IMR-90 (cell line): Measurements from ENCODE around the gene VEGFA. TPM values are rescaled to one million over a fixed set of nuclear protein-coding genes. Genes with fewer than 3 reads are reported as not detected.

Experiments
- ATAC-seq: fragments of 200-7000 bp; cut with Tn5 transposase; 2 replicates; pipeline ENCODE4 v1.9.1; 2020; ENCODE audit warnings: low read depth, mild to moderate bottlenecking, moderate library complexity
- BruUV-seq: library from RNA; stranded (reverse); fragments of 400-500 nt; replicated peaks from 2 replicates; lab custom pipeline; 2021; lab: Mats Ljungman, UMichigan
- CTCF ChIA-PET: fragments of 300-600 bp; formaldehyde crosslinking; extraction: SDS; loops from one replicate; lab custom pipeline; 2021; ENCODE audit warnings: antibody characterized with exemption; lab: Yijun Ruan, JAX
- POLR2A ChIA-PET: fragments of 300-600 bp; sonication (Branson Sonifier 250); formaldehyde crosslinking; loops from one replicate; lab custom pipeline; 2022; ENCODE audit warnings: antibody characterized with exemption; ENCODE audit not compliant: unreplicated experiment; lab: Charles Lee
- DNase-seq: peaks from one replicate; pipeline ENCODE4 v3.0.0; 2013
- H2AFZ ChIP-seq: replicated peaks from 2 replicates; pipeline ENCODE3; 2013; ENCODE audit warnings: low read length, mild to moderate bottlenecking; ENCODE audit not compliant: poor library complexity
- H2AK5ac ChIP-seq: 2 replicates; pipeline ENCODE4 v1.6.1; 2013; ENCODE audit warnings: low read depth, low read length, inconsistent platforms
- H2AK9ac ChIP-seq: replicated peaks from 2 replicates; pipeline ENCODE3; 2013; ENCODE audit warnings: mild to moderate bottlenecking, low read depth, low read length, moderate library complexity; ENCODE audit not compliant: poor library complexity
- H2BK120ac ChIP-seq: 2 replicates; pipeline ENCODE4 v1.6.1; 2013; ENCODE audit warnings: low read depth, low read length, inconsistent platforms
- H2BK15ac ChIP-seq: 3 replicates; pipeline ENCODE4 v1.6.1; 2013; ENCODE audit warnings: low read depth, low read length, inconsistent platforms
- H2BK20ac ChIP-seq: 2 replicates; pipeline ENCODE4 v1.6.1; 2013; ENCODE audit warnings: low read depth, mild to moderate bottlenecking, inconsistent platforms, low read length, moderate library complexity
- H2BK5ac ChIP-seq: 2 replicates; pipeline ENCODE4 v1.6.1; 2013; ENCODE audit warnings: mild to moderate bottlenecking, low read depth, low read length, inconsistent platforms; ENCODE audit not compliant: poor library complexity, severe bottlenecking
- H3K14ac ChIP-seq: replicated peaks from 2 replicates; pipeline ENCODE4 v1.6.1; 2013; ENCODE audit warnings: low read depth, low read length, inconsistent platforms
- H3K18ac ChIP-seq: 2 replicates; pipeline ENCODE4 v1.6.1; 2013; ENCODE audit warnings: low read depth, low read length, control low read depth
- H3K23ac ChIP-seq: 2 replicates; pipeline ENCODE4 v1.6.1; 2013; ENCODE audit warnings: low read depth, low read length, inconsistent platforms
- H3K27ac ChIP-seq: 2 replicates; pipeline ENCODE4 v1.5.1; 2013; ENCODE audit warnings: mild to moderate bottlenecking, control low read depth, low read length; ENCODE audit not compliant: insufficient read depth
- H3K27me3 ChIP-seq: 2 replicates; pipeline ENCODE4 v1.6.1; 2013; ENCODE audit warnings: low read length; ENCODE audit not compliant: control insufficient read depth, insufficient read depth
- H3K36me3 ChIP-seq: 2 replicates; pipeline ENCODE4 v1.6.1; 2013; ENCODE audit warnings: low read length, mixed read lengths; ENCODE audit not compliant: control insufficient read depth, insufficient read depth
- H3K4ac ChIP-seq: 2 replicates; pipeline ENCODE4 v1.6.1; 2013; ENCODE audit warnings: low read depth, low read length, inconsistent platforms
- H3K4me1 ChIP-seq: 2 replicates; pipeline ENCODE4 v1.6.1; 2013; ENCODE audit warnings: low read length, mixed read lengths; ENCODE audit not compliant: control insufficient read depth, insufficient read depth
- H3K4me2 ChIP-seq: 2 replicates; pipeline ENCODE4 v1.6.1; 2013; ENCODE audit warnings: low read depth, mild to moderate bottlenecking, control low read depth, low read length, moderate library complexity
- H3K4me3 ChIP-seq: 2 replicates; pipeline ENCODE4 v1.5.1; 2013; ENCODE audit warnings: low read depth, mild to moderate bottlenecking, control low read depth, low read length, moderate library complexity; ENCODE audit not compliant: insufficient read depth
- H3K56ac ChIP-seq: 2 replicates; pipeline ENCODE4 v1.6.1; 2013; ENCODE audit warnings: low read length, inconsistent platforms; ENCODE audit not compliant: insufficient read depth; ENCODE audit errors: extremely low read depth
- H3K79me1 ChIP-seq, 2 experiments: 2 replicates each; pipeline ENCODE4 v1.6.1; 2013; ENCODE audit warnings: low read length in 2 of 2, inconsistent platforms in 1 of 2, low read depth in 1 of 2
- H3K9ac ChIP-seq: 2 replicates; pipeline ENCODE4 v1.6.1; 2013; ENCODE audit warnings: low read depth, low read length, control low read depth
- H3K9me1 ChIP-seq: 2 replicates; pipeline ENCODE4 v1.6.1; 2013; ENCODE audit warnings: low read length, inconsistent platforms; ENCODE audit not compliant: insufficient read depth
- H3K9me3 ChIP-seq: 2 replicates; pipeline ENCODE4 v1.6.1; 2013; ENCODE audit warnings: low read length; ENCODE audit not compliant: control insufficient read depth, insufficient read depth
- H4K20me1 ChIP-seq: 2 replicates; pipeline ENCODE4 v1.6.1; 2013; ENCODE audit warnings: low read length, inconsistent platforms; ENCODE audit not compliant: insufficient read depth
- H4K5ac ChIP-seq: 2 replicates; pipeline ENCODE4 v1.6.1; 2013; ENCODE audit warnings: mild to moderate bottlenecking, low read depth, low read length, control low read depth
- H4K8ac ChIP-seq, 2 experiments: 2 replicates each; pipeline ENCODE4 v1.6.1; 2013; ENCODE audit warnings: low read depth in 2 of 2, low read length in 2 of 2, control low read depth in 1 of 2, inconsistent platforms in 1 of 2
- H4K91ac ChIP-seq: 2 replicates; pipeline ENCODE4 v1.6.1; 2013; ENCODE audit warnings: low read depth, low read length, inconsistent platforms; ENCODE audit not compliant: insufficient read depth
- BHLHE40 ChIP-seq: fragments of 150-350 bp; IDR thresholded peaks from 2 replicates; pipeline ENCODE4 v1.6.1; 2016; ENCODE audit warnings: mild to moderate bottlenecking, low read depth, low read length
- CEBPB ChIP-seq: IDR thresholded peaks from 2 replicates; pipeline ENCODE4 v1.6.1; 2012; ENCODE audit warnings: low read depth, low read length, improper control_type of control experiment
- CHD1 ChIP-seq: IDR thresholded peaks from 2 replicates; pipeline ENCODE4 v1.6.1; 2012; ENCODE audit warnings: low read depth, low read length, improper control_type of control experiment
- FOS ChIP-seq: fragments of 150-350 bp; IDR thresholded peaks from 2 replicates; pipeline ENCODE4 v1.6.1; 2016; ENCODE audit warnings: low read depth, low read length
- MAFK ChIP-seq: IDR thresholded peaks from 2 replicates; pipeline ENCODE4 v1.6.1; 2012; ENCODE audit warnings: low read depth, low read length, improper control_type of control experiment
- MAZ ChIP-seq: IDR thresholded peaks from 2 replicates; pipeline ENCODE4 v1.6.1; 2012; ENCODE audit warnings: low read depth, mild to moderate bottlenecking, low read length, improper control_type of control experiment, moderate library complexity, borderline replicate concordance
- MXI1 ChIP-seq: IDR thresholded peaks from 2 replicates; pipeline ENCODE4 v1.6.1; 2012; ENCODE audit warnings: low read depth, mild to moderate bottlenecking, low read length, moderate library complexity, borderline replicate concordance
- NFE2L2 ChIP-seq: fragments of 150-350 bp; IDR thresholded peaks from 2 replicates; pipeline ENCODE4 v1.6.1; 2016; ENCODE audit warnings: low read depth, mild to moderate bottlenecking, low read length
- POLR2A ChIP-seq: IDR thresholded peaks from 2 replicates; pipeline ENCODE4 v1.6.1; 2012; ENCODE audit warnings: mild to moderate bottlenecking, low read depth, low read length
- RAD21 ChIP-seq: IDR thresholded peaks from 2 replicates; pipeline ENCODE4 v1.6.1; 2012; ENCODE audit warnings: low read length, improper control_type of control experiment
- RCOR1 ChIP-seq: IDR thresholded peaks from 2 replicates; pipeline ENCODE4 v1.6.1; 2012; ENCODE audit warnings: mild to moderate bottlenecking, low read length, improper control_type of control experiment; ENCODE audit not compliant: insufficient replicate concordance
- RFX5 ChIP-seq: IDR thresholded peaks from 2 replicates; pipeline ENCODE4 v1.8.0; 2012; ENCODE audit warnings: low read depth, mild to moderate bottlenecking, low read length, moderate library complexity
- SMC3 ChIP-seq: fragments of 150-350 bp; IDR thresholded peaks from 2 replicates; pipeline ENCODE4 v1.6.1; 2016; ENCODE audit warnings: low read depth, mild to moderate bottlenecking, antibody characterized with exemption, low read length, moderate library complexity
- USF2 ChIP-seq: fragments of 150-350 bp; IDR thresholded peaks from 2 replicates; pipeline ENCODE4 v1.6.1; 2017; ENCODE audit warnings: mild to moderate bottlenecking, antibody characterized with exemption, low read length, low read depth
- WGBS, 2 experiments: methylation state at CpG; one replicate each; pipeline versions ENCODE4 v1.1.5 to v1.1.7; 2013; ENCODE audit warnings: missing lambda C conversion rate in 2 of 2; ENCODE audit not compliant: insufficient read length in 1 of 2; ENCODE audit errors: extremely low coverage in 2 of 2; 5-methylcytosine and 5-hydroxymethylcytosine counted together
- dilution Hi-C: fragments of 300-500 bp; cut with HindIII; formaldehyde crosslinking; loops from one replicate; pipeline ENCODE4 v1.14.3; 2018; ENCODE audit warnings: low sequenced_read_pairs; ENCODE audit not compliant: unreplicated experiment
- in situ Hi-C: fragments of 300-500 bp; cut with MboI; formaldehyde crosslinking; loops from 3 replicates; pipeline ENCODE4 v1.14.3; 2019; ENCODE audit warnings: low sequenced_read_pairs, inconsistent platforms, mixed read lengths
- intact Hi-C: fragments of 100-400 bp; cut with micrococcal nuclease; formaldehyde crosslinking; loops from 2 replicates; pipeline ENCODE4 v1.10.0; 2022
- polyA plus RNA-seq, 3 experiments: library from polyadenylated mRNA; depleted of rRNA; stranded (reverse); fragments of >200 nt; gene quantifications; 2 replicates each; pipeline ENCODE4 v1.2.3, GENCODE V29; 2012; ENCODE audit warnings: low replicate concordance in 1 of 3
- total RNA-seq: library from RNA; depleted of rRNA; stranded (reverse); fragments of >200 nt; gene quantifications from 2 replicates; pipeline ENCODE4 v1.2.3, GENCODE V29; 2012
- TF ChIP-seq, protein P1 (sequence below): conservative IDR thresholded peaks from 2 replicates; pipeline ENCODE4 v1.5.1; 2012; ENCODE audit warnings: mild to moderate bottlenecking, low read depth, low read length, improper control_type of control experiment
- TF ChIP-seq, protein P2 (sequence below): fragments of 150-350 bp; IDR thresholded peaks from 2 replicates; pipeline ENCODE4 v1.6.1; 2016; ENCODE audit warnings: low read depth, mild to moderate bottlenecking, low read length, moderate library complexity, borderline replicate concordance

VEGFA gene
- total and polyA plus RNA-seq, 2 of the 4 experiments (the other 2 are of a cell fraction): 190 to 234 TPM

DNA sequence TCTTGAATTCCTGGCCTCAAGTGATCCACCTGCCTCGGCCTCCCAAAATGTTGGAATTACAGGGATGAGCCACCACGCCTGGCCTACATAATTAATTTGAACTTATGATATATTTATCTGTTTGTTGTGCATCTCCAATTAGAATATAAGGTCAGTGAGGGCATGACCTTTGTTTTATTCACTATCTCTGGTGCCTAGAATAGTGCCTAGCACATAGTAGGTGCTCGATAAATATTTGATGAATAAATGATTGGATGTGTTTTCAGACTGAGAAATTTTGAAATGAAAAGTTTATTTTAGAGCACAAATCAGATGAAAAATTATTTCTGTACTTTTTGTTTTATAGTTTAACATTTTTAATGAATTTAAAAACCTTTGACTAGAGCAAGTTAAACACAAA, 19.4 kb upstream of the VEGFA start:
- no peak overlapping the region for H2BK20ac ChIP-seq
- no peak overlapping the region for H3K56ac ChIP-seq
- no peak overlapping the region for H4K5ac ChIP-seq
- ChIA-PET POLR2A (no interaction called here), CTCF (no interaction called here)
- H3K27me3 ChIP-seq: peaks cover 39% of the 10 kb centered on the region
- H3K4me3 ChIP-seq: no peak overlapping the region
- no peaks in the 10 kb centered on the region for H3K9me1 ChIP-seq
- H3K9me3 ChIP-seq: no peaks in the 10 kb centered on the region
- H3K36me3 ChIP-seq: no peaks in the 10 kb centered on the region
- no peaks in the 10 kb centered on the region for H3K79me1 ChIP-seq
- TF ChIP-seq USF2: no peak
- TF ChIP-seq POLR2A: no peak
- no peak for TF ChIP-seq SMC3
- no peak for TF ChIP-seq RAD21
- TF ChIP-seq RCOR1: no peak
- TF ChIP-seq RFX5: no peak
- no peak for TF ChIP-seq MAZ
- TF ChIP-seq, protein P1, sequence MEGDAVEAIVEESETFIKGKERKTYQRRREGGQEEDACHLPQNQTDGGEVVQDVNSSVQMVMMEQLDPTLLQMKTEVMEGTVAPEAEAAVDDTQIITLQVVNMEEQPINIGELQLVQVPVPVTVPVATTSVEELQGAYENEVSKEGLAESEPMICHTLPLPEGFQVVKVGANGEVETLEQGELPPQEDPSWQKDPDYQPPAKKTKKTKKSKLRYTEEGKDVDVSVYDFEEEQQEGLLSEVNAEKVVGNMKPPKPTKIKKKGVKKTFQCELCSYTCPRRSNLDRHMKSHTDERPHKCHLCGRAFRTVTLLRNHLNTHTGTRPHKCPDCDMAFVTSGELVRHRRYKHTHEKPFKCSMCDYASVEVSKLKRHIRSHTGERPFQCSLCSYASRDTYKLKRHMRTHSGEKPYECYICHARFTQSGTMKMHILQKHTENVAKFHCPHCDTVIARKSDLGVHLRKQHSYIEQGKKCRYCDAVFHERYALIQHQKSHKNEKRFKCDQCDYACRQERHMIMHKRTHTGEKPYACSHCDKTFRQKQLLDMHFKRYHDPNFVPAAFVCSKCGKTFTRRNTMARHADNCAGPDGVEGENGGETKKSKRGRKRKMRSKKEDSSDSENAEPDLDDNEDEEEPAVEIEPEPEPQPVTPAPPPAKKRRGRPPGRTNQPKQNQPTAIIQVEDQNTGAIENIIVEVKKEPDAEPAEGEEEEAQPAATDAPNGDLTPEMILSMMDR: no peak
- no peak for TF ChIP-seq FOS
- no peak for TF ChIP-seq NFE2L2
- TF ChIP-seq, protein P2, sequence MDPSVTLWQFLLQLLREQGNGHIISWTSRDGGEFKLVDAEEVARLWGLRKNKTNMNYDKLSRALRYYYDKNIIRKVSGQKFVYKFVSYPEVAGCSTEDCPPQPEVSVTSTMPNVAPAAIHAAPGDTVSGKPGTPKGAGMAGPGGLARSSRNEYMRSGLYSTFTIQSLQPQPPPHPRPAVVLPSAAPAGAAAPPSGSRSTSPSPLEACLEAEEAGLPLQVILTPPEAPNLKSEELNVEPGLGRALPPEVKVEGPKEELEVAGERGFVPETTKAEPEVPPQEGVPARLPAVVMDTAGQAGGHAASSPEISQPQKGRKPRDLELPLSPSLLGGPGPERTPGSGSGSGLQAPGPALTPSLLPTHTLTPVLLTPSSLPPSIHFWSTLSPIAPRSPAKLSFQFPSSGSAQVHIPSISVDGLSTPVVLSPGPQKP: no peak
- TF ChIP-seq CEBPB: no peak
- TF ChIP-seq MAFK: no peak
- no peak for TF ChIP-seq BHLHE40
- TF ChIP-seq MXI1: no peak
- no peak for TF ChIP-seq CHD1
- H3K4me1 ChIP-seq: peaks cover 2% of the 10 kb centered on the region; the same call in 1 of the 2 replicates
- no peaks in the 10 kb centered on the region for H4K20me1 ChIP-seq
- H2BK15ac ChIP-seq: no peak overlapping the region
- intact Hi-C loops (no loop called here), dilution Hi-C loops (no loop called here), in situ Hi-C loops (no loop called here)
- no peak overlapping the region for H2BK5ac ChIP-seq
- H4K91ac ChIP-seq: no peak overlapping the region
- H2AK5ac ChIP-seq: no peak overlapping the region
- H3K9ac ChIP-seq: no peak overlapping the region
- DNase-seq (no peak), ATAC-seq (no peak)
- no peak overlapping the region for H2AK9ac ChIP-seq
- no TSS peak for BruUV-seq
- no peak overlapping the region for H2AFZ ChIP-seq
- H3K4me2 ChIP-seq: no peak overlapping the region
- H3K27ac ChIP-seq: no peak overlapping the region
- H3K18ac ChIP-seq: no peak overlapping the region
- H3K14ac ChIP-seq: no peak overlapping the region
- H4K8ac ChIP-seq: no peak overlapping the region
- WGBS, 2 experiments: no CpG with 5 or more reads among the region's 3 CpGs
- H3K23ac ChIP-seq: no peak overlapping the region
- H3K4ac ChIP-seq: no peak overlapping the region
- H2BK120ac ChIP-seq: no peak overlapping the region
